MM.1S (cell line): ENCODE measurements around the gene INHBC.

Source experiments
- DNase-seq: peaks from one replicate; pipeline ENCODE4 v3.0.0-alpha.2; 2015
- H2AFZ ChIP-seq: fragments of 300-600 bp; sonication (generic); 2 replicates; pipeline ENCODE4 v1.6.0; 2016; ENCODE audit warnings: antibody characterized with exemption, low read length
- H3F3A ChIP-seq: fragments of 300-600 bp; sonication (generic); 2 replicates; pipeline ENCODE4 v1.6.1; 2016; ENCODE audit warnings: mild to moderate bottlenecking, antibody characterized with exemption, low read length, moderate library complexity, mixed read lengths; ENCODE audit not compliant: insufficient read depth
- H3K27ac ChIP-seq: fragments of 300-600 bp; sonication (generic); 2 replicates; pipeline ENCODE4 v1.5.1; 2016; ENCODE audit warnings: mild to moderate bottlenecking, low read length
- H3K27me3 ChIP-seq: fragments of 300-600 bp; sonication (generic); replicated peaks from 2 replicates; pipeline ENCODE4 v1.6.0; 2016; ENCODE audit warnings: low read length; ENCODE audit not compliant: insufficient read depth
- H3K36me3 ChIP-seq: fragments of 300-600 bp; sonication (generic); replicated peaks from 2 replicates; pipeline ENCODE4 v1.6.1; 2016; ENCODE audit warnings: mild to moderate bottlenecking, low read length, mixed read lengths; ENCODE audit not compliant: insufficient read depth
- H3K4me1 ChIP-seq: fragments of 300-600 bp; sonication (generic); 2 replicates; pipeline ENCODE4 v1.6.1; 2016; ENCODE audit warnings: low read length, mixed read lengths
- H3K4me2 ChIP-seq: fragments of 300-600 bp; sonication (generic); 2 replicates; pipeline ENCODE4 v1.6.0; 2016; ENCODE audit warnings: low read depth, low read length
- H3K4me3 ChIP-seq: fragments of 300-600 bp; sonication (generic); 2 replicates; pipeline ENCODE4 v1.5.1; 2016; ENCODE audit warnings: low read length, mixed read lengths
- H3K79me2 ChIP-seq: fragments of 300-600 bp; sonication (generic); 2 replicates; pipeline ENCODE4 v1.6.1; 2016; ENCODE audit warnings: mixed run types, low read length, mixed read lengths
- H3K9ac ChIP-seq: fragments of 300-600 bp; sonication (generic); 2 replicates; pipeline ENCODE4 v1.6.1; 2016; ENCODE audit warnings: low read length, mixed read lengths
- H3K9me2 ChIP-seq: fragments of 300-600 bp; sonication (generic); replicated peaks from 2 replicates; pipeline ENCODE4 v1.6.1; 2016; ENCODE audit warnings: mild to moderate bottlenecking, low read length, mixed read lengths; ENCODE audit not compliant: insufficient read depth
- H3K9me3 ChIP-seq: fragments of 300-600 bp; sonication (generic); replicated peaks from 2 replicates; pipeline ENCODE4 v1.6.1; 2016; ENCODE audit warnings: mild to moderate bottlenecking, low read length, mixed read lengths; ENCODE audit not compliant: insufficient read depth
- H4K20me1 ChIP-seq: fragments of 300-600 bp; sonication (generic); 2 replicates; pipeline ENCODE4 v1.6.1; 2016; ENCODE audit warnings: mild to moderate bottlenecking, low read length, moderate library complexity, mixed read lengths; ENCODE audit not compliant: insufficient read depth
- EZH2 ChIP-seq: fragments of 300-600 bp; sonication (generic); optimal IDR thresholded peaks from 2 replicates; pipeline ENCODE3; 2017; ENCODE audit warnings: low read depth, mild to moderate bottlenecking, antibody characterized with exemption, low read length, mixed read lengths
- EZH2phosphoT487 ChIP-seq: fragments of 300-600 bp; sonication (generic); IDR thresholded peaks from 2 replicates; pipeline ENCODE4 v1.6.1; 2018; ENCODE audit warnings: antibody characterized with exemption, low read length
- TF ChIP-seq, protein P1 (sequence below): fragments of 300-600 bp; sonication (generic); IDR thresholded peaks from 2 replicates; pipeline ENCODE4 v1.5.1; 2016; ENCODE audit warnings: antibody characterized with exemption, low read length, mixed read lengths

Gene INHBC

DNA sequence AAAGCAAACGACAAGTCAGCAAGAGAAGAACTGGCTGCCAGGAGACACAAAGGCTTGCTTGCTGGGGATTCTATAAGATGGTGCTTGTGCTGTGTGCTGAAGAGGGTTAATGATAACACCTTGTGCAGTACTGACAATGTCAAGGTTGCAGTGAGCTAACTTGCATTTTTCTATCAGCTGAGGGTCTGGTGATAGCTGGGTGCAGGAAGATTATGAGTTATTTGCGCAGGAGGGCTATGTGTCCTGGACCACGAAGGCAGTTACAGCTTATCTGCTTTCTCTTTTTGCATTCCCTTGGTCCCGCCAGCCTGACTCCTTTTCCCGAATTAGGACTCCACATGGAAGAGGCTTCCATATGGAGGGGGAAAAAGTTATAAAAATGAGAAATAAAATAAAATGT lies 46.2 kb upstream of the INHBC start:
- no peak overlapping the region for H3K4me2 ChIP-seq
- H3K27ac ChIP-seq, result no peak overlapping the region
- DNase-seq, result no peak
- no peaks in the 10 kb centered on the region for H3K9me2 ChIP-seq
- no peaks in the 10 kb centered on the region for H3K36me3 ChIP-seq
- no peak overlapping the region for H3K4me3 ChIP-seq
- no peaks in the 10 kb centered on the region for H3K27me3 ChIP-seq
- H3K9me3 ChIP-seq, result no peaks in the 10 kb centered on the region
- no peak overlapping the region for H3K9ac ChIP-seq
- H3F3A ChIP-seq, result no peaks in the 10 kb centered on the region
- H4K20me1 ChIP-seq, result no peaks in the 10 kb centered on the region
- no peaks in the 10 kb centered on the region for H3K79me2 ChIP-seq
- no peak overlapping the region for H2AFZ ChIP-seq
- TF ChIP-seq EZH2phosphoT487 (no peak), EZH2 (no peak)
- TF ChIP-seq, protein P1, sequence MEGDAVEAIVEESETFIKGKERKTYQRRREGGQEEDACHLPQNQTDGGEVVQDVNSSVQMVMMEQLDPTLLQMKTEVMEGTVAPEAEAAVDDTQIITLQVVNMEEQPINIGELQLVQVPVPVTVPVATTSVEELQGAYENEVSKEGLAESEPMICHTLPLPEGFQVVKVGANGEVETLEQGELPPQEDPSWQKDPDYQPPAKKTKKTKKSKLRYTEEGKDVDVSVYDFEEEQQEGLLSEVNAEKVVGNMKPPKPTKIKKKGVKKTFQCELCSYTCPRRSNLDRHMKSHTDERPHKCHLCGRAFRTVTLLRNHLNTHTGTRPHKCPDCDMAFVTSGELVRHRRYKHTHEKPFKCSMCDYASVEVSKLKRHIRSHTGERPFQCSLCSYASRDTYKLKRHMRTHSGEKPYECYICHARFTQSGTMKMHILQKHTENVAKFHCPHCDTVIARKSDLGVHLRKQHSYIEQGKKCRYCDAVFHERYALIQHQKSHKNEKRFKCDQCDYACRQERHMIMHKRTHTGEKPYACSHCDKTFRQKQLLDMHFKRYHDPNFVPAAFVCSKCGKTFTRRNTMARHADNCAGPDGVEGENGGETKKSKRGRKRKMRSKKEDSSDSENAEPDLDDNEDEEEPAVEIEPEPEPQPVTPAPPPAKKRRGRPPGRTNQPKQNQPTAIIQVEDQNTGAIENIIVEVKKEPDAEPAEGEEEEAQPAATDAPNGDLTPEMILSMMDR, result no peak
- H3K4me1 ChIP-seq, result no peaks in the 10 kb centered on the region

DNA sequence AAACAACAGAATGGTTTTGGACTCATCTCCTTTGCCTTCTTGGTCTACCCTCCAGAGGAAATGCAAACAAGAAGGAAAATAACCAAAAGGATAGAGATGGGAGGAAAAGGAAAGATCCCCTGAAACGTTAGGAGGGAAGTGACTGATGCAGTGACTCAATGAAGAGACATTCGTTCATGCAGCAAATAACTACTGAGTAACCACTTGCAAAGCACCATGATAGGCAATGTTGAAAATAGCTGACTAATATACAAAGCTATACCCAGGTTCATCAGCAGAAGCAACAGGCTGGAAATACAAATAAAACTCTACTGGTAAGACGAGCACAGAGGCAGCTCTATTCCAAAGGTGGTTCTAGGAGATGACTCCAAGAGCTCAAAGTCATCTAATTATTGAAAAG lies 45.6 kb upstream of the INHBC start:
- H3K4me2 ChIP-seq, result no peak overlapping the region
- no peak overlapping the region for H2AFZ ChIP-seq
- no peaks in the 10 kb centered on the region for H3K27me3 ChIP-seq
- no peak overlapping the region for H3K9ac ChIP-seq
- no peak for TF ChIP-seq EZH2
- no peak overlapping the region for H3K4me3 ChIP-seq
- no peaks in the 10 kb centered on the region for H3K9me2 ChIP-seq
- no peaks in the 10 kb centered on the region for H3K36me3 ChIP-seq
- H3K27ac ChIP-seq, result no peak overlapping the region
- H4K20me1 ChIP-seq, result no peaks in the 10 kb centered on the region
- H3K9me3 ChIP-seq, result no peaks in the 10 kb centered on the region
- H3K4me1 ChIP-seq, result no peaks in the 10 kb centered on the region
- no peaks in the 10 kb centered on the region for H3F3A ChIP-seq
- no peaks in the 10 kb centered on the region for H3K79me2 ChIP-seq
- DNase-seq, result no peak

DNA sequence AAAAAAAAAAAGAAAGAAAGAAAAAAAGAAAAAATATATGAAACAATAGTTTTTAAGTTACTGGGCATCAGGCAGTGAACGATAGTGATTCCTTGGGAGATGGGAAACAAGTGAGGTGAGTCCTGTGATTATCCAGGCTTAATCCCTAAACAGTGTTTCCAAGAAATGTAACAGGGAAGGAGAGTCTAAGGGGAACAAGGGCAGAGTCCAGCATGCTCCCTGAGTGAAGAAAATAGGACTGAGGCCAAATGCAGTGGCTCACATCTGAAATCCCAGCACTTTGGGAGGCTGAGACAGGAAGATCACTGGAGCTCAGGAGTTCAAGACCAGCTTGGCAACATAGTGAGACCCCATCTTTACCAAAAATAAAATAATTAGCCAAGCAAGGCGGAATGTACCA lies 44.4 kb upstream of the INHBC start:
- DNase-seq, result no peak
- H4K20me1 ChIP-seq, result no peaks in the 10 kb centered on the region
- no peak overlapping the region for H3K9ac ChIP-seq
- no peaks in the 10 kb centered on the region for H3K4me1 ChIP-seq
- TF ChIP-seq EZH2 (no peak), EZH2phosphoT487 (no peak)
- TF ChIP-seq, protein P1, result no peak
- H3K4me2 ChIP-seq, result no peak overlapping the region
- no peaks in the 10 kb centered on the region for H3F3A ChIP-seq
- no peaks in the 10 kb centered on the region for H3K36me3 ChIP-seq
- no peaks in the 10 kb centered on the region for H3K9me2 ChIP-seq
- no peak overlapping the region for H3K27ac ChIP-seq
- H3K79me2 ChIP-seq, result no peaks in the 10 kb centered on the region
- no peaks in the 10 kb centered on the region for H3K9me3 ChIP-seq
- H3K4me3 ChIP-seq, result no peak overlapping the region
- no peak overlapping the region for H2AFZ ChIP-seq
- H3K27me3 ChIP-seq, result no peaks in the 10 kb centered on the region

DNA sequence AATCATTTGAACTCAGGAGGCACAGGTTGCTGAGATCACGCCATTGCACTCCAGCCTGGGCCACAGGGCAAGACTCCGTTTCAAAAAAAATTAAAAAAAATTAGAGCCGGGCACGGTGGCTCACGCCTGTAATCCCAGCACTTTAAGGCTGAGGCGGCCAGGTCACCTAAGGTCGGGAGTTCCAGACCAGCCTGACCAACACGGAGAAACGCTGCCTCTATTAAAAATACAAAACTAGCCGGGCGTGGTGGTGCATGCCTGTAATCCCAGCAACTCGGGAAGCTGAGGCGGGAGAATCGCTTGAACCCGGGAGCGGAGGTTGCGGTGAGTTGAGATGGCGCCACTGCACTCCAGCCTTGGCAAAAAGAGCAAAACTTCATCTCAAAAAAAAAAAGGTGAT lies 39.5 kb upstream of the INHBC start:
- no peak for TF ChIP-seq EZH2
- TF ChIP-seq, protein P1, result no peak
- no peak for TF ChIP-seq EZH2phosphoT487
- Histone ChIP-seq H3K27me3 (no peaks in the 10 kb centered on the region), H3K79me2 (no peaks in the 10 kb centered on the region), H4K20me1 (no peaks in the 10 kb centered on the region), H3K4me3 (no peak overlapping the region), H3K4me1 (no peaks in the 10 kb centered on the region), H3K36me3 (no peaks in the 10 kb centered on the region), H3F3A (no peaks in the 10 kb centered on the region), H3K4me2 (no peak overlapping the region), H3K9ac (no peak overlapping the region), H3K9me3 (no peaks in the 10 kb centered on the region), H3K27ac (no peak overlapping the region), H2AFZ (no peak overlapping the region), H3K9me2 (no peaks in the 10 kb centered on the region)
- no peak for DNase-seq
